ENCODE measurements around the gene PEX10. TPM values are rescaled to one million over a fixed set of nuclear protein-coding genes. Genes with fewer than 3 reads are reported as not detected.

The PEX10 gene
- total RNA-seq, 1 donor, result 34.7 TPM

DNA sequence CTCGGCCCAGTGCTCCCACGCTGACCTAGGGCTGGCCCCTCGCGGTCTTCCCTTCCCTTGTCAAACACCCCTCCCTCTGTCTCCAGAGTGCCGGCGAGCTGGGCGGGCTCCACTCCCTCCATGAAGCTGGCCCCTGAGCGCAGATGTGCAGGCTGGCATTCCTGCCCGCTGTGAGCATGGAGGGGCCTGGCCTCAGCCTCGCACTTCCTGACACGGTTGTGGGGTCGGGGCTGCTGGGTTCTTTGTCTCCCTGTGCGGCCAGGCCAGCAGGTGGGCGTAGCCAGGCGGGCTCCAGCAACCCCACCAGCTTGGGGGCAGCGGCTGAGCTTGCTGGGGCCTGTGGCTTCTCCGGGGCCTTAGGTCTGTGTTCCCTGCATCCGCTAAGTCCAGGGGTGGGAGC lies 14.2 kb upstream of the PEX10 start:
- Histone ChIP-seq H3K36me3 (ENCODE audit: insufficient read depth, low read length) (no peaks in the 10 kb centered on the region), H3K79me2 (ENCODE audit: insufficient read depth, low read length) (no peaks in the 10 kb centered on the region), H3K27me3 (ENCODE audit: insufficient read depth, low read length) (peaks cover 6% of the 10 kb centered on the region), H3K9me3 (ENCODE audit: low read depth, low read length) (no peaks in the 10 kb centered on the region), H3K4me3 (ENCODE audit: insufficient read depth, low read length) (no peak overlapping the region), H3K27ac (ENCODE audit: low read depth, low read length) (no peak overlapping the region), H3K4me1 (ENCODE audit: insufficient read depth, low read length) (no peaks in the 10 kb centered on the region), H2AFZ (ENCODE audit: low read length) (no peak overlapping the region), H4K20me1 (ENCODE audit: insufficient read depth, low read length) (no peaks in the 10 kb centered on the region), H3K4me2 (ENCODE audit: insufficient read depth, low read length) (no peak overlapping the region)
- DNase-seq (ENCODE audit: insufficient read length, low spot score, missing footprints), result no peak
- no peak for TF ChIP-seq CTCF (IDR thresholded peaks at IDR 0.05; ENCODE audit: extremely low read depth, low read depth, low read length)

DNA sequence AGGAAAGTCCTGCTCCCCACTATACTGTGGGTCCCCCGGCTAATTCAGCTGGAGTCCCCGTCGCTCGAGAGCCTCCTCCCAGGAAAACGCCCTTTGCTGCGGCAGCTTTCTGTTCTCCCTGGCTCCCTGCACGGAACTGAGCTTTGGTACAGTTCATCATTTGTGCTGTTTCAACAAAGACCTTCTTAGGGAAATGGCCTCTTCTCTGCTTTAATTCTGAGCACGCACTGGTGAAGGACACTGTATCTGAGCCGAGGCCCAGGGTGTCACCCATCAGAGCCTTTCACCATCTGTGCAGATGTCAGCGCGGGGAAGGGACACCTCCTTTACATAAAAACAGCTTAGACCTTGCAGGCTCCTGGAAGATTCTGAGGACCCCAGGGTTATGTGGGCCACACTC lies 13.5 kb upstream of the PEX10 start:
- peaks cover 4% of the 10 kb centered on the region for H3K27me3 ChIP-seq (ENCODE audit: insufficient read depth, low read length)
- no peak overlapping the region for H3K4me2 ChIP-seq (ENCODE audit: insufficient read depth, low read length)
- no peak overlapping the region for H2AFZ ChIP-seq (ENCODE audit: low read length)
- no peaks in the 10 kb centered on the region for H3K79me2 ChIP-seq (ENCODE audit: insufficient read depth, low read length)
- no peak for DNase-seq (ENCODE audit: insufficient read length, low spot score, missing footprints)
- H3K36me3 ChIP-seq (ENCODE audit: insufficient read depth, low read length), result no peaks in the 10 kb centered on the region
- no peaks in the 10 kb centered on the region for H3K9me3 ChIP-seq (ENCODE audit: low read depth, low read length)
- H3K4me3 ChIP-seq (ENCODE audit: insufficient read depth, low read length), result no peak overlapping the region
- H4K20me1 ChIP-seq (ENCODE audit: insufficient read depth, low read length), result no peaks in the 10 kb centered on the region
- no peak overlapping the region for H3K27ac ChIP-seq (ENCODE audit: low read depth, low read length)
- no peaks in the 10 kb centered on the region for H3K4me1 ChIP-seq (ENCODE audit: insufficient read depth, low read length)
- TF ChIP-seq CTCF (IDR thresholded peaks at IDR 0.05; ENCODE audit: extremely low read depth, low read depth, low read length), result no peak

DNA sequence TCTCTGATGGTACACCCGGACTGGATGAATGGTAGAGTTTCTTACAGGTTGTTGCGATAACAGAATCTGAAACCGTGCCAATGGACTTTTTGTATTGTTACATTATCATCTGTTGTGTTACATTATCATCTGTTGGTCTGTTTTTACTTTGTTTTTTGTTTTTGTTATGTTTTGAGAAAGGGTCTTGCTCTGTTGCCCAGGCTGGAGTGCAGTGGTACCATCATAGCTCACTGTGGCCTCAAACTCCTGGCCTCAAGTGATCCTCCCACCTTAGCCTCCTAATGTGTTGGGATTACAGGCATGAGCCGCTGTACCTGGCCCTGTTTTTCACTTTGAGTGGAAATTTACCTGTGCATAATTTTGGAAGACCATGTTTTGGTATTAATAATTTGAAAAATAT lies 10.2 kb upstream of the PEX10 start:
- Histone ChIP-seq H3K4me2 (ENCODE audit: insufficient read depth, low read length) (no peak overlapping the region), H3K4me1 (ENCODE audit: insufficient read depth, low read length) (no peaks in the 10 kb centered on the region), H3K79me2 (ENCODE audit: insufficient read depth, low read length) (no peaks in the 10 kb centered on the region), H3K27ac (ENCODE audit: low read depth, low read length) (no peak overlapping the region), H3K9me3 (ENCODE audit: low read depth, low read length) (no peaks in the 10 kb centered on the region), H2AFZ (ENCODE audit: low read length) (no peak overlapping the region), H3K4me3 (ENCODE audit: insufficient read depth, low read length) (no peak overlapping the region), H4K20me1 (ENCODE audit: insufficient read depth, low read length) (no peaks in the 10 kb centered on the region), H3K27me3 (ENCODE audit: insufficient read depth, low read length) (peaks cover 17% of the 10 kb centered on the region), H3K36me3 (ENCODE audit: insufficient read depth, low read length) (no peaks in the 10 kb centered on the region)
- no peak for DNase-seq (ENCODE audit: insufficient read length, low spot score, missing footprints)
- no peak for TF ChIP-seq CTCF (IDR thresholded peaks at IDR 0.05; ENCODE audit: extremely low read depth, low read depth, low read length)

- Histone ChIP-seq H4K20me1 (ENCODE audit: insufficient read depth, low read length) (no peaks in the 10 kb centered on the region), H3K4me2 (ENCODE audit: insufficient read depth, low read length) (no peak overlapping the region), H3K9me3 (ENCODE audit: low read depth, low read length) (no peaks in the 10 kb centered on the region), H3K27ac (ENCODE audit: low read depth, low read length) (no peak overlapping the region), H3K79me2 (ENCODE audit: insufficient read depth, low read length) (no peaks in the 10 kb centered on the region), H2AFZ (ENCODE audit: low read length) (no peak overlapping the region), H3K36me3 (ENCODE audit: insufficient read depth, low read length) (no peaks in the 10 kb centered on the region), H3K27me3 (ENCODE audit: insufficient read depth, low read length) (peaks cover 19% of the 10 kb centered on the region), H3K4me3 (ENCODE audit: insufficient read depth, low read length) (no peak overlapping the region), H3K4me1 (ENCODE audit: insufficient read depth, low read length) (peaks cover 1% of the 10 kb centered on the region)
- TF ChIP-seq CTCF (IDR thresholded peaks at IDR 0.05; ENCODE audit: extremely low read depth, low read depth, low read length), result no peak
- no peak for DNase-seq (ENCODE audit: insufficient read length, low spot score, missing footprints)
These were observed 7.1 kb upstream of the PEX10 start for GRCh38 chr1:2419416-2419815.
